ENCODE measurements around the gene SLC25A21.

GRCh38 chr14:37153005-37153404 is 19.4 kb downstream of the SLC25A21 start:
- TF ChIP-seq CTCF (IDR thresholded peaks at IDR 0.05): no peak
- no peak for TF ChIP-seq POLR2A (IDR thresholded peaks at IDR 0.05)

Measured in esophagus squamous epithelium (tissue), 4 donors.